Fibroblast of peridontal ligament (primary cell): Measurements from ENCODE around the gene OXA1L.
"Not testable (repeated sequence)": the region's sequence is repeated elsewhere in the genome, so short reads cannot be mapped to it uniquely, and the experiment has no call there.

ENCODE experiments used
- DNase-seq: peaks from one replicate; pipeline ENCODE4 v3.0.0-alpha.2; 2010; ENCODE audit errors: extremely low read depth

The OXA1L gene

DNA sequence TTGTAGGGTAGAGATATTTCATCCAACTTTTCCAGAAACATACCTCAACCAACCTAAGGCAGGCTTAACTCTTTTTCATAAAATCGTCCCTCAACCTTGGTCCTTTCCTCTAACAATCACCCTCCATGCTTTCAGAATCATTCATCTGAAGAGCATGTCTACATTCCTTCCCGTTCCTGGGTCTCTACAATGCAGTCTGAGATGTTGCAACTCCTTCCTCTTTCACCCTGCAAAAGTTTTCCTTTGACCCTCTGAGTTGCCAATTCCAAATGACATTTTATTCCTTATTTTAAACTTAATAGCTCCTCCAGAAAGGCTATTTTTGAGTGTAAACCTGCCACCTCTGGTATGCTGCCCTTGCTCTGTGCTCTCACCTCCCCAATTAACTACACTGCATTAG lies 32.0 kb downstream of the OXA1L start:
- DNase-seq = no peak

DNA sequence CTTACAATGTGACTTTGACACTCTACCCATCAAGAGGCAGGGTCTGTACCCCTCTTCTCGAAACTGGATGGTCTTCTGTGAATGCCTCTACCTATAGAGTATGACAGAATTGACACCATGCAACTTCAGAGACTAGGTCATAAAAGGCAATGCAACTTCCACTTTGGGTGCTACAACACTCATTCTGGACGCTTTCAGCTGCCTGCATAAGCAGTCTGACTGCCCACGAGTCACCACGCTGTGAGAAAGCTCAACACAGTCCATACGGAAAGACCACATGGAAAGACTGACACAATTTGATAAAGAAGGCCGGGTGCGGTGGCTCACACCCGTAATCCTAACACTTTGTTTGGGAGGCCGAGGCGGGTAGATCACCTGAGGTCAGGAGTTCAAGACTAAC lies 33.9 kb downstream of the OXA1L start:
- no peak for DNase-seq

DNA sequence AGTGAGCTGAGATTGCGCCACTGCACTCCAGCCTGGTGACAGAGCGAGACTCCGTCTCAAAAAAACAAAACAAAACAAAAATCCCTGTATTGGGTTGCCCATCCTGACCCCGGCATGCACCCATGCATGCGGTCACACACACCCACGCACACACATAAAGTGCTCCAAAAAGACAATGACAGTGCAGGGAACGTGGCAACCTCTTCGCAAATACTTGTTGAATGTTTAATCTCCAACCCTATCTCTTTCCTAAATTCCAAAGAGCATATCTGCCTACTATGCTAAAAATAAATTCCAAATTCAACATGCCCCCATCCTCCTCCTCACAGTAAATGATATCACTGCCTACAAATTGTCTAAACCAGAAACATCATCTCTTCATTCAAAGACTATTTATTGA lies 35.2 kb downstream of the OXA1L start:
- DNase-seq = no peak

DNA sequence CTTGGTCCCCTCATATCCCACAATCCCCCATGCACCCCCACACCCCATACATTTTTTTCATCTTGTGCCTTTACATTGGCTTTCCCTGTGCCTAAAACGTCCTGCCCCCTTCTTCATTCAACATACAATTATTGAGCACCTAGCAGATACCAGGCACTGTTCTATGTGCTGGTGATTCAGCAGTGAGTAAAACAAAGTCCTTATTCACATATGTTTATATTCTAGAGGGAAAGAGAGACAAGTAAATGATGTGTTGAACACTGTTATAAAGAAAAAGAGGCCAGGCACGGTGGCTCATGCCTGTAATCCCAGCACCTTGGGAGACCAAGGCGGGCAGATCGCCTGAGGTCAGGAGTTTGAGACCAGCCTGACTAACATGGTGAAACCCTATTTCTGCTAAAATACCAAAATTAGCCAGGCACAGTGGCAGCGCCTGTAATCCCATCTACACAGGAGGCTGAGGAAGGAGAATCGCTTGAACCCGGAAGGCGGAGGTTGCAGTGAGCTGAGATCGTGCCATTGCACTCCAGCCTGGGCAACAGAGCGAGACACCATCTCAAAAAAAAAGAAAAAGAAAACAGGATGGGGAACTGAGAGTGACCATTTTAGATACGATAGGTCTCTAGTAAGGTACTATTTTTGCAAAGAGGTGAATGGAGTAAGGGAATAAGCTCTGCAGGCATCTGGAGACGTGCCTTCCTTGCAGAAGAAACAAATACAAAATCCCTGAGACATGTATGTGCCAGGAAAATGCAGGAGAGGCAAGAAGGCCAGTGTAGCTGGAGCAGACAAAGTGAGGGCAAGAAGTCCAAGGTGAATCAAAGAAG lies 36.6 kb downstream of the OXA1L start:
- DNase-seq = no peak

DNA sequence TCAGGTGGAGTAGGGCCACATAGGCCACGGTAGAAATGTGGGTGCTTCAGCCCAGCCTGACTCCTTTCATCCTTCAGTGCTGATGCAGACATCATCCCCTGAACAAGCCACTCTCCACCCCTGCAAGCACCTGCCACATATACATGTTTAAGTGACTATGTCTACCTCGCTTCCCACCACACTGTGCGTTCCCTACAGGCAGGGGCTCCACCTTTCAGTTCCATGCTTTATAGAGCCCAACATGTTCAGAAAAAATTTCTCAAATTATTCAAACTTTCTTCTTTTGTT lies 37.1 kb downstream of the OXA1L start:
- DNase-seq = no peak

DNA sequence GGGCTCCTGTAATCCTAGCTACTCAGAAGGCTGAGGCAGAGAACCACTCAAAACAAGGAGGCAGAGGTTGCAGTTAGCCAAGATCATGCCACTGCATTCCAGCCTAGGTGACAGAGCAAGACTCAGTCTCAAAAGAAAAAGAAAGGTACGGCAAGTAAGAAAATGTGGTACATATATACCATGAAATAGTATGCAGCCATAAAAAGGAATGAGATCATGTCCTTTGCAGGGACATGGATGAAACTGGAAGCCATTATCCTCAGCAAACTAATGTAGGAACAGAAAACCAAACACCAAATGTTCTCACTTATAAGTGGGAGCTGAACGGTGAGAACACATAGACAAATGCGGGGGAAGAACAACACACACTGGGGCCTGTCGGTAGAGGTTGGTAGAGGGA lies 38.7 kb downstream of the OXA1L start:
- not testable (repeated sequence) for DNase-seq

DNA sequence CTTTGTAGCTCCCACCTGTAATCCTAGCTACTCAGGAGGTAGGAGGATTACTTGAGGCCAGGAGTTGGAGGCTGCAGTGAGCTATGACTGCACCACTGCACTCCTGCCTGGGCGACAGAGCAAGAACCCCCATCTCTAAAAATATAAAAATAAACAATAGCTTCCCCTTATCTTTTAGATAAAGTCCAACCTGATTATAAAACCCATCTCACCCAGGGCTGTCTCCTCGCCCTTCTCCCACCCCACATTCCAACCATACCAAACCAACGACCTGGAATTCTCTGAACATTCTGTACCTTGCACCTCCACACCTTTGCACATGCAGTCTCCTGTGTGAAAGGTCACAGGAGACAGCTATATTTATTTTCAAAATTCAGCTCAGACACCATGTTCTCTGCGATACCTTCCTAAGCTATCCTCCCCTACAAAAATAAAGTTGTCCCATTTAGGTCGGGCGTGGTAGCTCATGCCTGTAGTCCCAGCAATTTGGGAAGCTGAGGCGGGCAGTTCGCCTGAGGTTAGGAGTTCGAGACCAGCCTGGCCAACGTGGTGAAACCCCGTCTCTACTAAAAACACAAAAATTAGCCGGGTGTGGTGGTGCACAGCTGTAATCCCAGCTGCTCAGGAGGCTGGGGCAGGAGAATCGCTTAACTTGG lies 41.1 kb downstream of the OXA1L start:
- DNase-seq = no peak

DNA sequence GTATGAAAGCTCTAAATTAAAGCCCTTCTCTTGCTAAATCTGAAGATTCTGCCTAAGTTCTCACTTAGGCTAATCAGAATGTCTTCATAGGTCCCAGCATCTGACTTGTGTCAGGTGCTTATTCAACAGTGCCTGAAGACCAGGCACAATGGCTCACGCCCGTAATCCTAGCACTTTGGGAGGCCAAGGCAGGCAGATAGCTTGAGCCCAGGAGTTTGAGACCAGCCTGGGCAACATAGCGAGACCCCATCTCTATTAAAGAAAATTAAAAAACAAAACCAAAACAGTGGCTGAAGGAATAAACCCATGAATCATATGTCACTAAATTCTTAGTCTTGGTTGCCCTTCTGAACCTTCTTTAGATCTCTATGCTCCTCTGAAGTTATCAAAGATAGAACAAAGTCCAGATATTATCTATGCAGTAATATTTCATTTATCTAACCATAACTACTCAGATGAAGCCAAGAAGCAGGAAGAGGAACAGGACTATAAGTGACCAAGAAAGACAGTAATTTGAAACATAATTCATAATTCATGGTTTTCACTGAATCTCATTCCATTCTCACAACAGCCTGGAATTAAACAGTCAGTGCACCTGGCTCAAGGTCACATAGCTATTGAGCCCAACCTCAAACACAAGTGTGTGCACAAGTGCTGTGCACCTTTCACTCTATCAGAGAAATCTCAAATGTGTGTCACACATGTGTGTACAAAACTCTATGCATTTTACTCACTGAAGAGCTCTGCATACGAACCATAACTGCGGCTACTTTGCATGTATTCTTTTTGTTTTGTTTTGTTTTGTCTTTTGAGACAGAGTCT lies 42.1 kb downstream of the OXA1L start:
- DNase-seq = no peak

DNA sequence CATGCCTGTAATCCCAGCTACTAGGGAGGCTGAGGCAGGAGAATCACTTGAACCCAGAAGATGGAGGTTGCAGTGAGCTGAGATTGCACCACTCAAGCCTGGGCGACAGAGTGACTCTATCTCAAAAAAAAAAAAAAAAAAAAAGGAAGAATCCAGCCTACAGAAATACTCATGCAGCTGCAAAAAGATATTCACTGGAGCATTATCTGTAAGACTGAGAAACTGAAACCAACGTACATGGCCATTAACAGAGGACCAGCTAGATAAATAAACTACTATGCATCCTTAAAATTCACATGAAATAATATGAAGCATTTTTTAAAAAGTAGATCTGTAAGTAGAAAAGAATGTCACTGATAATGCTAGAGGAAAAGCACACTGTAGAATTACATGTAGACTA lies 45.2 kb downstream of the OXA1L start:
- no peak for DNase-seq

DNA sequence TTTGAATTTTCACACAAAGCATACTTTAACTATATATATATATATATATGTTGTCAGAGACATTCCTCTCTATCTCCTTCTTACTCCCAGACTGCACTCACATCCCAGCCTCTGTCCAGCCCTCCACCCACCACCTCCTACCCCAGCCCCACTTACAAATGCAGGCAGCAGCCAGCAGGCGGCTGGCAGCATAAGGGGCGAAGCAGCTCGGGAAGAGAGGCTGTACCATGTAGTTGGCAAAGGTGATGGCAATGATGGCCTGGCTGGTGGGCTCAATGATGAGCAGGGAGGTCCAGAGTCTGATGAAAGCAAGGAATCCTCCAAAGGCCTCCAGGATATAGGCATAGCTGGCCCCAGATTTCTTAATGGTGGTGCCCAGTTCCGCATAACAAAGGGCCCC lies 46.3 kb downstream of the OXA1L start:
- no peak for DNase-seq

DNA sequence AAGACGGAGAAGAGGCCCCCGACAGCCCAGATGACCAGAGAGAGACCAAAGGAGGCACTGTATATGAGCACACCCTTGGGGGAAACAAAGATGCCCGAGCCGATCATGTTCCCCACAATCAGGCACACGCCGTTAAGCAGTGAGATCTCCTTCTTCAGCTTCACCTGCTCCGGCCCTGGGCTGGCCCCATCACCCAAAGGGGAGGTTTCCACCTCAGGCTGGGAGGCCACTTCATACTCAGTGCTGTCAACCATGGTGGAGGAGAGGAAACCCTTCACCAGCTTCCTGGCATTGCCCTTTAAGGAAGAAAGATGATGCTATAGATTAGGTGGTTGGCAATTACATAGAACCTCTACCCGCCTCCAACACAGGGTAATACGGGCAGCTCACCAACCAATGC lies 46.7 kb downstream of the OXA1L start:
- no peak for DNase-seq

DNA sequence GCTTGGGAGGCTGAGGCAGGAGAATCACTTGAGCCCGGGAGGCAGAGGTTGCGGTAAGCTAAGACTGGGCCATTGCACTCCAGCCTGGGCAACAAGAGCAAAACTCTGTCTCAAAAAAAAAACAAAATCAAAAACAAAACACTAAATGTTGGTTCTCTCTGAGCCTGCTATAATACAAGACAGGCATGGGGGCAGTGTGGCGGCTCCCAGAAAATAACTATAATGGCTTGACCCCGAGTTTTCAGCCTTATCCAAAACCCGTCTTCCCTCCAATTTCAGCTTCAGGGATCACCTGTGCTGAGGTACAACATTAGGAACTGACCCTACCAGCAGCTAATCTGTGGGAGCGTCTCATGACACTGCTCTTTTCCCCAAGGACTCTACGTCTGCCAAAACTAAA lies 47.9 kb downstream of the OXA1L start:
- DNase-seq = no peak

DNA sequence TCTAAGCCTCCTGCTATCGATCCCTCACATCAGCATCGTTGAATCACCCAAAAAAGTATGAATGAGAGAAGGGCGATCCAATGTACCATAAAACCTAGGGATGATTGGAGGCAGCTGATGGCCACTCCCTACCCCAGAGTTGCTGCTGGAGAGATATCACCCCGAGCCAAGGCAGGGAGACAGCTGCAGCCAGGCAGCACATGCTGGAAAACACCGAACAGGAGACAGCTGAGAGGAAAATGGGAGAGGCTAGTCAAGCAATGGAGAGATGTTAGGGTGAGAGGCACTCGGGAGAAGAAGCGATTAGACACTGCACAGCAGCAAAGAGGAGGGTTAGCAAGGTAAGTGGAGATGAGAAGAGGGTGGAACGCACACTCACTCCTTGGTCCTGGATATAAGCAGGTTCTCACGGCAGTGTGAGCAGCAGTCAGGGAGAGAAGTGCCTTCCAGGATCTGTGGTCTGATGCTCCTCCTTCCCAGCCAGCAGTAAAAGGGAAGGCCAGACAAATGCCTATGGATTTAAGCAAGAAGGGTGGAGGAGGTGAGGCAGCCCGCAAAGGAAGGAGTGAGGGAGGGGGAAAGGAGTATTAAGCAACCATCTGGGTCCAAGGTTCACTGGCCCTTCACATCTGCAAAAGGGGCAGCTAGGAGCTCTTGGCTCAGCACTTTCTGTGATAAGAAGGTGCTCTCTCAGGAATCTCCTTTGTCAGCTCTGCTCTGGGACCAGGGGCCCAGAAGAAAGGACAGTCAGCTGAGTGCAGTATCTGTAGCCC lies 48.6 kb downstream of the OXA1L start, which contains the start of gene SLC7A7:
SLC7A7 (minus strand) TSS at position 495 of the 773 bp plus-strand sequence. CDS start 2,037 bp downstream, outside the sequence.
- peak; percentile 26 for DNase-seq

DNA sequence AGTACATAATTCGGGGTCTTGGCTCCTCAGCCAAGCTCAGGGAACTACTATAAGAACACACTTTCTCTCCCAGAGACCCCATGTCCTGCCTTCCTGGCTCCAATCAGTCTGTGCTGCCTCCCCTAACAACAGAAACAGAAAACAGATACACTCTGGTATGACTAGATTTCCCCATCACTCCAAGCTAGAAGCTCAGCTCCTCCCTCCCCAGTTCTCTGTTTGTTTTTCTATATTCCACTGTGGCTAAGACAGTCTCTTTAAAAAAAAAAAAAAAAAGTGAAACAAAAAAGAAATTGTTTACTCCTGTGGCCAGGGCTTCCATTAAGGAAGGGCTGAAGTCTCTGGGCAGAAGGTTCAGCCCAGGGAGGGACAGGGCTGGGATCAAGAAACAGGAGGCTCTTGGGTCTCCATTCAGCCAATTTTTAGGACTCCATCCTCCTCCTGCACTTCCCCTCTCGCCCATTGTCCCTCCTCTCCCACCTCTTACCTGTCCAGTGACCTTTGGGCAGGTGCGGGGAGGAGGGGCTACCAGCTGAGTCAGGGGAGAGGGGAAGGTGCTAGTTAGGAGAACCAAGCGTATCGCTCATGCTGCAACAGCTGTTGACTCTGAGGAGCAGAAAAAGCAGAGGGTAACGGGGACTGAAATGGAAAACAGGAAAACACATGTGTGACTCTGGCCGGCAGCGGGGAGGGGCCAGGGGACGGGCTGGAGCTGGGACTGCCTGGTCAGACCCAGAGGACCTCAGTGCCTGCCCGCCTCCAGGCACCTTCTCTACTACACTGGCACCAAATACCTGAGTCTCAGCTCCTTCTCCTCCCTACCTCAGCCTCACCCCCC lies 52.9 kb downstream of the OXA1L start:
- peak; percentile 94 for DNase-seq

DNA sequence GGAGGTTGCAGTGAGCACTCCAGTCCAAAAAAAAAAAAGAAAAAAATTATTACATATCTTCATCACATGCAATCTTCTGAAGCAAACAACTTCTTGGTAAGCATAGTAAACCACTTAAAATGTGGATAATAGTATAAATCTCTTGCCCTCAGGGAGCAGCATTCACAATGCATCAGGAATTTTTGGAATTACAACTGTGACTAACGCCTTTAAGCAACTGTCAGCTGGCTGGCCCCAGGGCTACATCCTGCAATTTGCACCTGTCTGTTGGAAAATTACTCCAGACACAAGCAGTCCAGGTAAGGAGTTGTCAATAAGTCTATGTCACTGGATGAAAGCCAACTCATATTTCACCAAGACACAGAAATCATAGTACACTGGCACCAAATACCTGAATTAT lies 54.2 kb downstream of the OXA1L start:
- DNase-seq = no peak

DNA sequence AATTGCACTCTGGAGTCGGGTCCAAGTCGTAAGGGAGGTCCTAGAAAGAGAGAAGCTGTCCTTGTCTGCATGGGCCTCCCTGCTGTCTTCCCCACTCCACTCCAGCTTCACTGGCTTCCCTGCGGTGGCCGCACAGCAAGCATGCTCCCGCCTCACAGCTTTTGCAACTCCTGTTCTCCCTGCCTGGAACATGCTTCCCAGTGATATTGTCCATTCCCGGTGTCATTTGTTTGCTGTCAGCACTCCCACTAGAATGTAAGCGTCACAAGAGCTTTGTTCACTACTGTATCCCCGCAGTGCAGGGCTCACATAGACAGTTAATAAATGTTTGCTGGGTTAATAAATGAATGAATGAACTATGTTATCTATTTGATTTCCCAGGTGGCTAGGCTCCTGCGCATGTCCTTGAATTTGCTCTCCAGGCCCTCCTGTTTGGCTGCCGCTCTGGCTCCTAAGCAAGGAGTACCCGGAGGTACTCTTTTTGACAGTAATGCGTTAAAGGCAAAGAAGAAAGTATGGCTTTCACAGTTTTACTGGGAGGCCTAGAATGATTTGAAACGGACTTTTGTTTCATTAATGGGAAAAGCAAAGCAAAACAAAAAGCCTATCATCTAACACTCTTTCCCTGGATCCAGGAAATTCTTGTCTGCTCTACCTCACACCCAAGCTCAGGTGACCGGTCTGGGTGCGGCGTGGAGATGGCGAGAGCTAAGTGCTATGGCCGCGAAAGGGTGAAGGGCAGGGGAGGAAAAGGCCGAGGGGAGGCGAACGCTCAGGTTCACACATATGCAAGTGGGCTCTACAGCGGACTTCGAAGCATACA lies 54.9 kb downstream of the OXA1L start:
- DNase-seq = no peak

DNA sequence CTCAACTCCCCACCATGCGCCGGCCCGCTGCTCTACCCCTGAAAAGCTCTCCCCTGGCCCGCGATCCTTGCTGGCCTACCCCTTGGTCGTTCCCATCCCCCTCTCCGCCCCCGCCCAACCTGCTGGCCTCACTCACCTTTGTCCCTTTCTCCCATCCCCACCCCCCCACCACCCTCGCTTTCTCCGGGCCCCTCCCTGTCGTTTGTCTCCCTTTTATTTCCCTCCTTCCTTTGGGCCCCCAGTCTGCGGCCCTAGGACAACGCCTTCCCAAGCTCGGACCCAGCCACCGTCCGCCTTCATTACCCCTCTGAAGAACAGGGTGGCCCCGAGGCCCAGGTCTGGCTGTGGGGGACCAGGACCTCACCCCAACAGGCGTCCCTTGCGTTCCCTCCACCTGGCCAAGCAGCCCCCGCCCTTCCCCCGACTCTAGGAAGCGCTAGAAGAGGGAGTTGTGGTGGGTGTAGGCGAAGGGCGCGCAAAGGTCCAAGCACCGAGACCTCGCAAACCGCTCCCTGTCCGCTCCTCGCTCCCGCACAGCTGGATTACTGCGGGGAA lies 55.6 kb downstream of the OXA1L start:
- no peak for DNase-seq
